HG03095 (cell line): Measurements from ENCODE around the gene DHRSX.
"Not testable (repeated sequence)": the region's sequence is repeated elsewhere in the genome, so short reads cannot be mapped to it uniquely, and the experiment has no call there.

Experiments used
- ATAC-seq: cut with Tn5 transposase; IDR thresholded peaks from one replicate; pipeline ENCODE4 v1.9.1; 2021; ENCODE audit warnings: moderate library complexity; ENCODE audit not compliant: unreplicated experiment

The DHRSX gene

GRCh38 chrX:2401590-2402360 is 99.0 kb downstream of the DHRSX start:
- ATAC-seq, result no peak

GRCh38 chrX:2401201-2401589 is 99.6 kb downstream of the DHRSX start:
- ATAC-seq, result no peak

GRCh38 chrX:2398064-2398656 is 102.6 kb downstream of the DHRSX start:
- ATAC-seq, result no peak

- no peak for ATAC-seq
Observed at GRCh38 chrX:2397229-2398063, 103.3 kb downstream of the DHRSX start.

GRCh38 chrX:2395261-2395992 is 105.3 kb downstream of the DHRSX start:
- ATAC-seq, result no peak

- ATAC-seq, result no peak
Observed at GRCh38 chrX:2391869-2392606, 108.7 kb downstream of the DHRSX start.

GRCh38 chrX:2390754-2391153 is 110.0 kb downstream of the DHRSX start:
- ATAC-seq, result no peak

- not testable (repeated sequence) for ATAC-seq
Observed at GRCh38 chrX:2389731-2390130, 111.0 kb downstream of the DHRSX start.

- ATAC-seq, result no peak
Observed at GRCh38 chrX:2389324-2389723, 111.5 kb downstream of the DHRSX start.

GRCh38 chrX:2388669-2389068 is 112.1 kb downstream of the DHRSX start:
- no peak for ATAC-seq

GRCh38 chrX:2387614-2388239 is 113.0 kb downstream of the DHRSX start:
- no peak for ATAC-seq

- no peak for ATAC-seq
Observed at GRCh38 chrX:2385224-2385623, 115.6 kb downstream of the DHRSX start.

GRCh38 chrX:2384486-2384885 is 116.3 kb downstream of the DHRSX start:
- ATAC-seq, result no peak

- no peak for ATAC-seq
Observed at GRCh38 chrX:2383735-2384134, 117.0 kb downstream of the DHRSX start.

- no peak for ATAC-seq
Observed at GRCh38 chrX:2383144-2383543, 117.6 kb downstream of the DHRSX start.

GRCh38 chrX:2382433-2383048 is 118.2 kb downstream of the DHRSX start:
- not testable (repeated sequence) for ATAC-seq

- ATAC-seq, result no peak
Observed at GRCh38 chrX:2376166-2376565, 124.6 kb downstream of the DHRSX start.

GRCh38 chrX:2374086-2374485 is 126.7 kb downstream of the DHRSX start:
- no peak for ATAC-seq

GRCh38 chrX:2373615-2374014 is 127.2 kb downstream of the DHRSX start:
- ATAC-seq, result no peak
